HG02623 (cell line): ENCODE results near the gene CXCR2.
A peak's percentile ranks its signal among the peaks of the same experiment; 100 is the strongest.
"Not testable (repeated sequence)": the region's sequence is repeated elsewhere in the genome, so short reads cannot be mapped to it uniquely, and the experiment has no call there.

ENCODE experiments used
- ATAC-seq: cut with Tn5 transposase; IDR thresholded peaks from one replicate; pipeline ENCODE4 v1.9.1; 2021; ENCODE audit warnings: moderate library complexity; ENCODE audit not compliant: unreplicated experiment

The CXCR2 gene

GRCh38 chr2:218125626-218126080, at the start of gene CXCR2:
TSS of gene CXCR2 (plus strand) at chr2:218126028. CDS start at chr2:218134802, 8,774 bp downstream.
- no peak for ATAC-seq

GRCh38 chr2:218077464-218078216, 48.2 kb upstream of the CXCR2 start:
- no peak for ATAC-seq

GRCh38 chr2:218079943-218080913, 45.6 kb upstream of the CXCR2 start:
- no peak for ATAC-seq

GRCh38 chr2:218081063-218081462, 44.8 kb upstream of the CXCR2 start:
- peak; percentile 91 for ATAC-seq

DNA sequence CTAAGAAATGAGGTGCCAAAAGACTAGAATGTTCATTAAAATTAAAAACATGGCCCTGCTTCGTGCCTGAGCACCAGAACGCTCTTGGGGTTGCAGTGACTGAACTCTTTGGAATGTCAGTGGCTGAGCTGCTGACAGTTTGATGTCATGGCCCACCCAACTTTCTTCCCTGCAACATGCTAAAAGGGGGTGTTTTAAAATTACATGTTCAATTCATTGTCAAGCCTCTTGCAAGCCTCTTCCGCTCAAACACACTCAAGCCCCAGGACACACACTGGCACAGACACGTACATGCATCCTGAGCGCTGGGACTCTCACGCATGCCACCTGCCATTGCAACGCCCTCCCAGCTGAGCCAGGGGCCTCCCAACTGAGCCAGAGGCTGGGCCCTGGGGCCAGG, 44.1 kb upstream of the CXCR2 start:
- no peak for ATAC-seq

DNA sequence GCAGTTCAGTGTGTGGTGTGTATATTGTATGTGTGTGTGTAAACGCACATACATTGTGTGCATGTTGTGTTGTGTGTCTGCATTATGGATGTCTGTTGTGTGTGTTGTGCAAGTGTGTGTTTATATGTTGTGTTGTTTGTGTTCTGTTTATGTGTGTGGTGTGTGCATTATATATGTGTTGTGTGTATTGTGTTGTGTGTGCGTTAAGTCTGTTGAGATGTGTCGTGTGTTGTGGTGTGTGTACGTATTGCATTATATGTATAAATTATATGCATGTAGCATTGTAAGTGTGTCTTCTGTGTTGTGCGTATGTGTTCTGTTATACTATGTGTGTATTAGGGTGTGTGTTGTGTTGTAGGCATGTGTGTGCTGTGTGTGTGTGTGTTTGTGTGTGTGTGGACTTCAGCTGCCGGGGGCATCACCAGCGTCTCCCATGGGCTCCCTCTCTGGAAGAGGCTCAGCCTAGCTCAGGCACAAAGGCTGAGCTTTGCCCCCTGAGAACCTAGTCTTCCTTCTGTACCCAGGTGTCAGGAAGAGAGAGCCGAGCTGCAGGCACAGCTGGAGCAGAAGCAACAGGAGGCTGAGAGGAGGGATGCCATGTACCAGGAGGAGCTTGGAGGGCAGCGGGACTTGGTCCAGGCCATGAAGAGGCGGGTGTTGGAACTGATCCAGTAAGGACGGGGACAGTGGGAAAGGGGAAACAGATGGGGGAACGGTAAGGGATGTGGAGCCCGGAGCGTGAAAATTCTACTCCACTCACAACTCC, 43.1 kb upstream of the CXCR2 start:
- no peak for ATAC-seq

DNA sequence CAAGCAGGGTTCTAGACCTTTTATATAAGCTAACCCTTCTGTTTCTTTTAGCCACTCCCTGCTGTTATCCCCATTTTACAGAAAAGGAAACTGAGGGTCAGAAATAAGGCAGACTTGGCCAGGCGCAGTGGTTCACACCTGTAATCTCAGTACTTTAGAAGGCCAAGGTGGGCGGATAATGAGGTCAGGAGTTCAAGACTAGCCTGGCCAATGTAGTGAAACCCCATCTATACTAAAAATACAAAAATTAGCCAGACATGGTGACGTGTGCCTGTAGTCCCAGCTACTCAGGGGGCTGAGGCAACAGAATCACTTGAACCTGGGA, 42.5 kb upstream of the CXCR2 start:
- ATAC-seq = no peak

- ATAC-seq = no peak
Observed at GRCh38 chr2:218086478-218086877, 39.4 kb upstream of the CXCR2 start.

DNA sequence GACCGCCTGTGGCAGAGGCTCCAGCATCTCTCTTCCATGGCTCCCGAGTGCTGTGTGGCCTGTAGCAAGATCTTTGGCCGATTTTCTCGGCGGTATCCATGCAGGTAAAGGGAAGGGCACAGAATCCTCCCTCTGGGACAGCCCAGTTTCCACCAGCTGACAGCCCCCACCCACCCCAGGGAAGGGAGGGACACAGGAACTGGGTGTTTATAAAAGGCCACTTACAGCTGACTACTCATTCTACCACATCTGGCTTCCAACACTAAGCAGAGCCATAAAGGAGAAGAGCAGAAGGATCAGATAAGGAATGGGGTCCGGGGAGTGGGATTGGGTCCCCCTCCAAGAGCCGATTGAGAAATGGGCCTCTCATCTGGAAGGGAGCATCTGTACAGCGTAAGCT, 36.6 kb upstream of the CXCR2 start:
- ATAC-seq = no peak

GRCh38 chr2:218091746-218092145, 34.1 kb upstream of the CXCR2 start:
- no peak for ATAC-seq

GRCh38 chr2:218093879-218094278, 31.9 kb upstream of the CXCR2 start:
- ATAC-seq = no peak

DNA sequence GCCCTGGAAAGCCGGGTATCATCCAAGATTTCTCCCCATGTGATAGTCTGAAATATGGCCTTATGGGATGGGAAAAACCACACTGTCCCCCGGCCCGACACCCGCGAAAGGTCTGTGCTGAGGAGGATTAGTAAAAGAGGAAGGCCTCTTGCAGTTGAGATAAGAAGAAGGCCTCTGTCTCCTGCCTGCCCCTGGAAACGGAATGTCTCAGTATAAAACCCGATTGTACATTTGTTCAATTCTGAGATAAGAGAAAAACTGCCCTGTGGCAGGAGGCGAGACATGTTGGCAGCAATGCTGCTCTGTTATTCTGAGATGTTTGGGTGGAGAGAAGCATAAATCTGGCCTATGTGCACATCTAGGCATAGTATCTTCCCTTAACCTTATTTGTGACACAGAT, 30.0 kb upstream of the CXCR2 start:
- no peak for ATAC-seq

GRCh38 chr2:218097975-218098374, 27.9 kb upstream of the CXCR2 start:
- ATAC-seq = no peak

- not testable (repeated sequence) for ATAC-seq
Observed at GRCh38 chr2:218108834-218109233, 17.0 kb upstream of the CXCR2 start.

- not testable (repeated sequence) for ATAC-seq
Observed at GRCh38 chr2:218121789-218122188, 4.0 kb upstream of the CXCR2 start.

- not testable (repeated sequence) for ATAC-seq
Observed at GRCh38 chr2:218122286-218122685, 3.5 kb upstream of the CXCR2 start.

- no peak for ATAC-seq
Observed at GRCh38 chr2:218123986-218124385, 1.8 kb upstream of the CXCR2 start.

DNA sequence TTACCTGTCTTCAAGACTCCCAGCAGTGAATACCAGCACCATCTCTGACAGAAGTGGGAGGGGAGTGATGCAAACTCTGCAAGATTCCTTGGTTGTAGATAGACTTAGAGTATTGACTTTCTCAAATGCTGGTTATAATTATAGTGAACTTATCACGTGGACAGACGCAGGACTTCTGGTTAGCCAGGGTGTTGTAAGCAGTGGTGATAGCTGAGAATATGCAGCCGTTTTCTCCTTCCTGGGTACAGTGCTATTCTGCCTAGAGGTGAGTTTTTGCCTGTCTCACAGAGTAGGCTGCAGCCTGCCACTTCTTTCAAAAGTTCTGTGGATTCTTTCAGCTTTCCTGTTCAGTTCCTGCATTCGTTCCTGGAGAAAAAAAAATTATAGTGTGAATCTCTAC, 733 bp upstream of the CXCR2 start:
- no peak for ATAC-seq

DNA sequence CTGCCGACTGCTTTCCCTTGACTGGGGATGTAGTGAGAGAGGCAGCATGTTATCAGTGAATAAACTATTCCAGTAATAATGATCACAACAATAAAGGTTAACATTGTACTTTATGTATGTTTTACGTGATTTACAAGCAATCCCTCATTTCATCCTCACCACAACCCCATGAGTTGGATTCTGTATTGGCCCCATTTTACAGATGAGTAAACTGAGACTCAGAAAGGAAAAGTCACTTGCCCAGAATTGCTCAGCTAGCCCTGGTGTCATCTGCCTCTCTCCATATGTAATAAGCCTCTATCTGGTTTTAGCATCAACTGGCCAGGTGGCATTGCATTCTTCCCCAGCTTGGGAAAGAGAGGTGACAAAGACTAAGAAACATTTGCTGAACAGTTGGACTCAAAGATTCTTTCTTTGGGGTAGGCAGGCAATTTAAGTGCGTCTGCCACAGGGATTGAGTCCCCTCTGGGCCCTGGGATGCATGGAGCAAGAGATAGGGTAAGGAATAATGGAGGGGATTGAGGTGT, 2.2 kb downstream of the CXCR2 start:
- no peak for ATAC-seq

DNA sequence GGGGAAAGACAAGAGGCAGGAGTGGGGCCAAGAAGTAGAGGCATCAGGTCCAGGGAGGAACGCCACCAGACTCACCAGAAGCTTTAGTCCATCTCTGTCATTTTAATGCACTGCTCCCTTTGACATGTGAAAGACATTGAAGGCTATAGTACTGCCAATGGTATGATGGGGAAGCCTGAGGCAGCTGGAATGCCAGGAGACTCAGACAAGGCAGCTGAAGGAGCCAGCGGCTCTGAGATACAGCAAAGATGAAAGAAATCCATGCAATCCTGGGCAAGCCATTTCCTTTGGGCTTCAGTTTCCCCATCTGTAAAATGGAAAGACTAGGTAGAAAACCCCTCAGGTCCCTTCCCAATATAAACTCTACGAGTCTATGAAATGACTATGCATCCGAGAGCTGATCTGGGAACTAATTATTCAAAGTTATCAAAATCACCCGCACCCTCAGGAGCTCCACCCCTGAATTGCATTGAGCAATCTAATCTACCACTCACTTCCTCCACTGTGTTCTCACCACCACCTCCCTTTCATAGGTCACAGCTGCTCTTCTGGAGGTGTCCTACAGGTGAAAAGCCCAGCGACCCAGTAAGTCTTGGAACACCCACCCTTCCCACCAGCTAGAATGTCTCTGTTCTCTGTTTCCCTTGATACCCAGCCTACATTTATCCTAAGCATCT, 3.1 kb downstream of the CXCR2 start:
- ATAC-seq = no peak
